ENCODE measurements around the gene PSD4.

PSD4 gene

DNA sequence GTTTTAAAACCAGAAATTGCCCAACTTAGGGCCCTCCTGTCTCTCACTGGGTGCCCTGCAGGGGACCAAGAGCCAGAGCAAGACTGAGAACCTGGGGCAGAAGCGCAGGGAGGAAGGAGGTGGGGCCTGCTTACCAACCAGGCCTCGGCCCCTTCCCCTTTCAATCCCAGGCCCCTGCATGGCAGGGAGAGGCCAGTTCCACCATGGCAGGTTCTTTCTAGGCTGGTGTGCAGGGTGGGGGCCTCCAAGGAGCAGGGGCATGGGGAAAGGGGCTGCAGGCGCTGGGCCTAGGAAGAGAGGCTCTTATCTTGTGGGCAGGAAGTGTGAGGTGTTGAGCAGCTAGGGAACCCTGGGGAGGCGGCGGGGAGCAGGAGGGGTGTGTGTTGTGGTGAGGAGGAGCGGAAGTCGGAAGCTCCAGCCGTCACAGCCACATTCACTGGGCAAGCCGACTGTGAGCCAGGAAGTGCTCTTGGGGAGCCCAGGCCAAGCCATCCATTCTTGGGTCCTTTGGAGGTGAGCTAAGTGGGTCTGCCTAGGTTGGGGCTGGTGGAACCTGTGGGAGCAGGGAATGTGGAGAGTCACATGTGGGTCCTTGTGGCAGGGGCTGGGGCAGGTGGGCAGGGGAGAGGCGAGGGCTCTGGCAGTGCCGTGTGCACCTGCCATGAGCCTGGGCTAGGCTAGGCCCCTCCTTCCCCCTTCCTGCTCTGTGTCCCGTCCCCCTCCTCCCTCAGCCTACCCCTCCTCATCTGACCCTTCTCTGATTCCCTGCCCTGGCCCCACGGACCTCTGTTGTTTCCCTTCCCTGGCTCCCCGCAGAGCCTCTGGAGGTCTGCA, at the start of gene PSD4:
Gene PSD4 (plus strand): TSS at position 430 of the 834 bp plus-strand sequence. CDS start 8,486 bp downstream, outside the sequence.
- peak; percentile 88 for DNase-seq (ENCODE audit: low read depth)
- TF ChIP-seq, protein P1, sequence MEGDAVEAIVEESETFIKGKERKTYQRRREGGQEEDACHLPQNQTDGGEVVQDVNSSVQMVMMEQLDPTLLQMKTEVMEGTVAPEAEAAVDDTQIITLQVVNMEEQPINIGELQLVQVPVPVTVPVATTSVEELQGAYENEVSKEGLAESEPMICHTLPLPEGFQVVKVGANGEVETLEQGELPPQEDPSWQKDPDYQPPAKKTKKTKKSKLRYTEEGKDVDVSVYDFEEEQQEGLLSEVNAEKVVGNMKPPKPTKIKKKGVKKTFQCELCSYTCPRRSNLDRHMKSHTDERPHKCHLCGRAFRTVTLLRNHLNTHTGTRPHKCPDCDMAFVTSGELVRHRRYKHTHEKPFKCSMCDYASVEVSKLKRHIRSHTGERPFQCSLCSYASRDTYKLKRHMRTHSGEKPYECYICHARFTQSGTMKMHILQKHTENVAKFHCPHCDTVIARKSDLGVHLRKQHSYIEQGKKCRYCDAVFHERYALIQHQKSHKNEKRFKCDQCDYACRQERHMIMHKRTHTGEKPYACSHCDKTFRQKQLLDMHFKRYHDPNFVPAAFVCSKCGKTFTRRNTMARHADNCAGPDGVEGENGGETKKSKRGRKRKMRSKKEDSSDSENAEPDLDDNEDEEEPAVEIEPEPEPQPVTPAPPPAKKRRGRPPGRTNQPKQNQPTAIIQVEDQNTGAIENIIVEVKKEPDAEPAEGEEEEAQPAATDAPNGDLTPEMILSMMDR (IDR thresholded peaks at IDR 0.05; ENCODE audit: low read depth, low read length, missing control alignments), result peak; percentile 28

DNA sequence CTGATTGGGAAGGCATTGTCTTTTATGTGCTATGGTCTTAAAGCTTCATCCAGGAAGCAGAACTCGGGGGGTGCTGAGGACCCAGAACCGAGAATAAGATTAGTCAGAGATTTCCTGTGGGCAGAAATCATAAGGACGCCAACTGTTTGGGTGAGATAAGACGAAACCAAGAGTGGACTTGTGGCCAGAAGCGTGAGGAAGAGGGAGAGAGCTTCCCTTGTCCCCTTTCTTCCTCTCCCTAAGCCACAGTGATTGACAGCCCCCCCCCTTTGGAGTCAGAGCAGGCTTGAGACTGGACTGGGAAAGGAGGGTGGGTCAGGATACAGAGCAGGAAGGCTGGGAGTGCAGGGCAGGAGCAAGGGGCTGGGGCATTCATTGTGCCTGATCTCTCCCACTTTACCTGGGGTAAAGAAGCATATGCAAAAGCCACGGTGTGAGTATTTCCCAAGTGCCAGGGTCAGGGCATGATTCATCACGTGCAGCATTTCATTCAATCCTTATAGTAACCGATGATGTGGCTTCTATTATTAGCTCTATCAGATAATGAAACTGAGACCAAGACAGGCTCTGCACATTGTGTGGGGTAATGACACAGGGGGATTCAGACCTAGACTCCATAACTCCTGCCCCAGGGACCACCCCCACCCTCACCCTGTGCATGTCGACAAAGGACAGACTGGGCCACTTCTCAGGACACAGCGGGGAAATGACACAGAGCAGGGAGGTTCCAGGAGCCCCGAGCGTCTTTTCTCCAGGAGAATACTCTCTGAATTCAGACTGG, 49.4 kb upstream of the PSD4 start:
- TF ChIP-seq, protein P1 (IDR thresholded peaks at IDR 0.05; ENCODE audit: low read depth, low read length, missing control alignments), result no peak
- DNase-seq (ENCODE audit: low read depth), result no peak
- no peak overlapping the region for H3K4me3 ChIP-seq (ENCODE audit: low read depth, low read length)

More for the DNA sequence above, at the start of gene PSD4:
- peak within 1 kb of the TSS; percentile 73 for H3K4me3 ChIP-seq (ENCODE audit: low read depth, low read length)

DNA sequence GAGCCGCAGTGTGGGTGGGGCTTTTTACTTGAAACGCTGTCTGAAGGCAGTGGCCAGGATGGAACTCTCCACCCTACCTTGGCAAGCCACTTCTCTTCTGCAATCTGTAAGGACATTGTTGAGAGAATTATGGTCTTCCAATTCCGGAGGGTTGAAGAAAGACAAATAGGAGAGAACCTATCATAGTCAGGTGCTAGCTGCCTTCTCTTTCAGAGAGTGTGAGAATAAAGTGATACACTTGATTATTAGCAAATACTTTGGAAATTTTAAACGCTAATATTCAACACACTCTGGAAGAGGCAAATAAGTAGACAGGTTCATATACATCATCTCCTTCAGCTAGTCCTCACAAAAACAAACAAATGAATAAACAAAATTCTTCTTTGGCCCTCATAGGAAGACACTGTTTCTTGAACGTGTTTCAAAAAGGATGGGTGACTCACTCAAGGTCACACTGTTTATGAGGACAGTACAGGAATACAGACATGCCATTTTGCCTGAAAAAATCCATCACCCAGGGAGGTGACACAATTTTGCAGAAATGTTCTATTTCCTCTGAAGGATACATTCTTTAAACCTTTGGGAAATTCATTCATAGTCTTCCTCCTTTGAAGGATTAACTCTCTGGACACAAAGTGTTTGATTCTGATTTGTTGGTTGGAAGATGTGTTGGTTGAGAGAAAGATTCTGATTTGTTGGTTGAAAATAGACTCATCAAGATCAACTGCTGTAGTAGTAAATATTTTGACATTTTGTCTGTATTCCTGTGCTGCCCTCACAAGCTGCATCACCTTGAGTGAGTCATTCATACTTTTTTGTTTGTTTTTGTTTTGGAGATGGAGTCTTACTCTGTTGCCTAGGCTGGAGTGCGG, 48.6 kb upstream of the PSD4 start:
- TF ChIP-seq, protein P1 (IDR thresholded peaks at IDR 0.05; ENCODE audit: low read depth, low read length, missing control alignments), result no peak
- no peak overlapping the region for H3K4me3 ChIP-seq (ENCODE audit: low read depth, low read length)
- no peak for DNase-seq (ENCODE audit: low read depth)

DNA sequence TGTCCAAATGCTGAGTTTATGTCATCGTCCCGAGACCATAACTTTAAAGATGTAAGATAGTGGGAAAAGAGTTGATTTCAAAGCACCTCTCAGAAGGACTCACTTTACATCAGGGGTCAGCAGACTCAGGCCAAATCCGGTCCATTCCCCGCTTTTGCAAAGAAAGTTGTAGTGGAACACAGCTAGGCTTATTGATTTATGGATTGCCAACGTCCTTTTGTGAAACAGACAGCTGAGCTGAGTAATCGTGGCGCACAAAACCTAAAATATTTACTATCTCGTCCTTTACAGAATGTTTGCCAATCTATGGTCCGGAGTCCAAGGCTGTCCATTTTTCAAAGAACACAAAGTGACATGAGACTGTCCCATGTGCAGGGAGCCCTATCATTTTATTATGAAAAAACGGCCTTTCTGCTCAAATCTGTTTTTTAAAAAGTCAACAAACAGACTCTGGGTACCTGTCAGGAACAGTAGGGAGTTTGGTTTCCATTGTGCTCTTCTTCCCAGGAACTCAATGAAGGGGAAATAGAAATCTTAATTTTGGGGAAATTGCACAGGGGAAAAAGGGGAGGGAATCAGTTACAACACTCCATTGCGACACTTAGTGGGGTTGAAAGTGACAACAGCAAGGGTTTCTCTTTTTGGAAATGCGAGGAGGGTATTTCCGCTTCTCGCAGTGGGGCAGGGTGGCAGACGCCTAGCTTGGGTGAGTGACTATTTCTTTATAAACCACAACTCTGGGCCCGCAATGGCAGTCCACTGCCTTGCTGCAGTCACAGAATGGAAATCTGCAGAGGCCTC, 46.7 kb upstream of the PSD4 start, which contains the start of gene IL1RN:
Gene IL1RN (plus strand): TSS at position 754 of the 801 bp plus-strand sequence. CDS start 27 bp downstream, at position 781.
- DNase-seq (ENCODE audit: low read depth), result no peak
- TF ChIP-seq, protein P1 (IDR thresholded peaks at IDR 0.05; ENCODE audit: low read depth, low read length, missing control alignments), result no peak
- H3K4me3 ChIP-seq (ENCODE audit: low read depth, low read length), result no peak within 1 kb of the TSS

DNA sequence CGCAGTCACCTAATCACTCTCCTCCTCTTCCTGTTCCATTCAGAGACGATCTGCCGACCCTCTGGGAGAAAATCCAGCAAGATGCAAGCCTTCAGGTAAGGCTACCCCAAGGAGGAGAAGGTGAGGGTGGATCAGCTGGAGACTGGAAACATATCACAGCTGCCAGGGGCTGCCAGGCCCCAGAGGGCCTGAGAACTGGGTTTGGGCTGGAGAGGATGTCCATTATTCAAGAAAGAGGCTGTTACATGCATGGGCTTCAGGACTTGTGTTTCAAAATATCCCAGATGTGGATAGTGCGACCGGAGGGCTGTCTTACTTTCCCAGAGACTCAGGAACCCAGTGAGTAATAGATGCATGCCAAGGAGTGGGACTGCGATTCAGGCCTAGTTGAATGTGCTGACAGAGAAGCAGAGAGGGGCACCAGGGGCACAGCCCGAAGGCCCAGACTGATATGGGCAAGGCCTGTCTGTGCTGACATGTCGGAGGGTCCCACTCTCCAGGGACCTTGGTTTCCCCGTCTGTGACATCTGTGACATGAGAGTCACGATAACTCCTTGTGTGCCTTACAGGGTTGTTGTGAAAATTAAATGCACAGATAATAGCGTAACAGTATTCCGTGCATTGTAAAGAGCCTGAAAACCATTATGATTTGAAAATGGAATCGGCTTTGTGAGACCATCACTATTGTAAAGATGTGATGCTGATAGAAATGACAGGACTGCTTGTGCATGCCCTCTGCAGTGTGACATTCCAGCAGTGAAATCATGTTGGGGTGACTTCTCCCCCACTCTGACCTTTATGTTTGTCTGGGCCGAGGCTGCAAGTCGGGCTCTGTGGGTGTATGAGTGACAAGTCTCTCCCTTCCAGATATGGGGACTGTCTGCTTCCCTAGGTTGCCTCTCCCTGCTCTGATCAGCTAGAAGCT, 45.9 kb upstream of the PSD4 start:
- no peak for DNase-seq (ENCODE audit: low read depth)
- TF ChIP-seq, protein P1 (IDR thresholded peaks at IDR 0.05; ENCODE audit: low read depth, low read length, missing control alignments), result no peak
- H3K4me3 ChIP-seq (ENCODE audit: low read depth, low read length), result no peak overlapping the region
